K562 (cell line): ENCODE results near the gene OBSCN. TPM values are rescaled to one million over a fixed set of nuclear protein-coding genes. Genes with fewer than 3 reads are reported as not detected.
A peak's percentile ranks its signal among the peaks of the same experiment; 100 is the strongest.

ENCODE experiments used
- ATAC-seq: fragments of 200-7000 bp; cut with Tn5 transposase; 3 replicates; pipeline ENCODE4 v1.9.1; 2020; ENCODE audit warnings: moderate library complexity
- BruUV-seq: library from RNA; stranded (reverse); fragments of 400-500 nt; replicated peaks from 2 replicates; lab custom pipeline; 2021; lab: Mats Ljungman, UMichigan
- CTCF ChIA-PET: fragments of 300-600 bp; formaldehyde crosslinking; extraction: SDS; loops from one replicate; lab custom pipeline; 2021; ENCODE audit warnings: low intra/inter-chr PET ratio; lab: Yijun Ruan, JAX
- POLR2A ChIA-PET: fragments of 300-600, 350-650 bp; sonication (Branson Sonifier 250); formaldehyde crosslinking; extraction: SDS; loops from one replicate; lab custom pipeline; 2021; ENCODE audit warnings: antibody characterized with exemption, inconsistent platforms; lab: Yijun Ruan, JAX
- DNase-seq, 4 experiments: peaks; one replicate each; pipeline versions ENCODE4 v3.0.0 to v3.0.0-alpha.2; 2011 to 2018; ENCODE audit warnings: low spot score in 3 of 4, mixed read lengths in 3 of 4; ENCODE audit errors: extremely low read depth in 1 of 4
- FAIRE-seq: peaks from 2 replicates; lab custom pipeline; 2011; peaks lifted over from hg19 to GRCh38; lab: Jason Lieb, UNC
- H2AFZ ChIP-seq: 2 replicates; pipeline ENCODE4 v1.6.0; 2011; ENCODE audit warnings: low read depth, low read length, control low read depth, inconsistent platforms
- H3K27ac ChIP-seq: fragments of 200-600 bp; 3 replicates; pipeline ENCODE4 v1.8.0; 2011; ENCODE audit warnings: low read depth, mild to moderate bottlenecking, control low read depth, inconsistent platforms, low read length, moderate library complexity, mixed read lengths; ENCODE audit errors: extremely low read depth
- H3K27me3 ChIP-seq, 2 experiments: fragments of 300-600 bp in 1 of 2; 2 replicates in 1 of 2; 3 replicates in 1 of 2; pipeline versions ENCODE4 v1.6.0 to v1.8.0; 2011; ENCODE audit warnings: inconsistent platforms in 2 of 2, low read length in 2 of 2, mild to moderate bottlenecking in 1 of 2, mixed read lengths in 1 of 2, moderate library complexity in 1 of 2; ENCODE audit not compliant: control insufficient read depth in 2 of 2, insufficient read depth in 2 of 2
- H3K36me3 ChIP-seq: fragments of 300-600 bp; 3 replicates; pipeline ENCODE4 v1.8.0; 2011; ENCODE audit warnings: mild to moderate bottlenecking, low read length, inconsistent platforms; ENCODE audit not compliant: control insufficient read depth, insufficient read depth
- H3K4me1 ChIP-seq, 2 experiments: fragments of 200-600 bp in 1 of 2; replicated peaks in 1 of 2; 2 replicates in 1 of 2; 3 replicates in 1 of 2; pipeline versions ENCODE4 v1.5.1 to v1.8.0; 2011; ENCODE audit warnings: inconsistent platforms in 2 of 2, low read length in 2 of 2, mild to moderate bottlenecking in 1 of 2, mixed read lengths in 1 of 2, moderate library complexity in 1 of 2; ENCODE audit not compliant: control insufficient read depth in 2 of 2, insufficient read depth in 2 of 2
- H3K4me2 ChIP-seq: 2 replicates; pipeline ENCODE4 v1.6.1; 2011; ENCODE audit warnings: low read length, control low read depth, inconsistent platforms, mixed read lengths; ENCODE audit not compliant: insufficient read depth
- H3K4me3 ChIP-seq: fragments of 200-600 bp; sonication (generic), shearing (Covaris generic); 2 replicates; pipeline ENCODE4 v1.5.1; 2016; ENCODE audit warnings: control low read depth, inconsistent platforms
- H3K79me2 ChIP-seq: fragments of 200-600 bp; 3 replicates; pipeline ENCODE4 v1.8.0; 2011; ENCODE audit warnings: low read length, inconsistent platforms; ENCODE audit not compliant: control insufficient read depth, insufficient read depth
- H3K9ac ChIP-seq, 2 experiments: 2 replicates each; pipeline versions ENCODE4 v1.6.0 to v1.6.1; 2011; ENCODE audit warnings: low read depth in 2 of 2, low read length in 2 of 2, control low read depth in 1 of 2, inconsistent platforms in 1 of 2, mild to moderate bottlenecking in 1 of 2, mixed read lengths in 1 of 2; ENCODE audit not compliant: insufficient read depth in 1 of 2
- H3K9me1 ChIP-seq: one replicate; pipeline ENCODE4 v1.6.0; 2011; ENCODE audit warnings: inconsistent platforms, mild to moderate bottlenecking, low read length, moderate library complexity; ENCODE audit not compliant: control insufficient read depth, insufficient read depth
- H3K9me3 ChIP-seq: replicated peaks from 2 replicates; pipeline ENCODE4 v1.5.1; 2011; ENCODE audit warnings: low read depth, low read length, inconsistent platforms; ENCODE audit not compliant: control insufficient read depth, insufficient read depth
- H4K20me1 ChIP-seq: replicated peaks from 2 replicates; pipeline ENCODE4 v1.6.1; 2011; ENCODE audit warnings: low read length, inconsistent platforms, mixed read lengths; ENCODE audit not compliant: control insufficient read depth, insufficient read depth
- CEBPZ ChIP-seq: fragments of 150-350 bp; IDR thresholded peaks from 2 replicates; pipeline ENCODE4 v1.6.1; 2014; ENCODE audit warnings: low read depth, mild to moderate bottlenecking, low read length, borderline replicate concordance
- FOXJ3 ChIP-seq: sonication (generic); formaldehyde crosslinking; IDR thresholded peaks from 2 replicates; pipeline ENCODE4 v1.4.0; 2020; ENCODE audit warnings: mild to moderate bottlenecking, missing genetic modification reagents
- GTF2B ChIP-seq: IDR thresholded peaks from 2 replicates; pipeline ENCODE4 v1.6.1; 2011; ENCODE audit not compliant: insufficient read length; ENCODE audit errors: extremely low read depth
- HDAC2 ChIP-seq: fragments of 450-650 bp; IDR thresholded peaks from 2 replicates; pipeline ENCODE4 v1.6.1; 2016; ENCODE audit warnings: mild to moderate bottlenecking
- IRF1 ChIP-seq: sonication (generic); formaldehyde crosslinking; IDR thresholded peaks from 2 replicates; pipeline ENCODE4 v1.8.0; 2022; ENCODE audit warnings: missing genetic modification reagents, mild to moderate bottlenecking, borderline replicate concordance
- IRF2 ChIP-seq: sonication (generic); formaldehyde crosslinking; IDR thresholded peaks from 2 replicates; pipeline ENCODE4 v1.8.1; 2022; ENCODE audit warnings: mild to moderate bottlenecking, missing genetic modification reagents
- POLR2H ChIP-seq: IDR thresholded peaks from 2 replicates; pipeline ENCODE4 v1.6.1; 2016; ENCODE audit warnings: missing genetic modification characterization, low read depth, mild to moderate bottlenecking, control low read depth, missing compliant biosample characterization, moderate library complexity
- ZNF592 ChIP-seq: fragments of 450-650 bp; IDR thresholded peaks from 2 replicates; pipeline ENCODE4 v1.6.1; 2017; ENCODE audit warnings: antibody characterized with exemption, mild to moderate bottlenecking
- WGBS: fragments of 100-300 bp; shearing (Covaris generic); methylation state at CpG from one replicate; pipeline ENCODE4 v1.1.6; 2016; ENCODE audit warnings: low coverage, mixed read lengths; ENCODE audit not compliant: insufficient coverage; ENCODE audit errors: missing lambda C conversion rate; 5-methylcytosine and 5-hydroxymethylcytosine counted together
- in situ Hi-C: fragments of 300-500 bp; cut with MboI; formaldehyde crosslinking; loops from 4 replicates; pipeline ENCODE4 v1.15.0; 2018; ENCODE audit warnings: inconsistent platforms, mixed read lengths
- intact Hi-C: fragments of 100-400 bp; cut with micrococcal nuclease; formaldehyde crosslinking; loops from 2 replicates; pipeline ENCODE4 v1.14.2; 2022
- polyA plus RNA-seq, 8 experiments: library from polyadenylated mRNA; depleted of rRNA in 4 of 8; stranded (reverse) in 5 of 8; unstranded in 3 of 8; fragments of >200 nt; fragmentation: Nextera tagmentation in 2 of 8; fragmentation: Illumina TruSeq in 1 of 8; extraction: Ambion mirVana in 2 of 8; extraction: Trizol in 1 of 8; gene quantifications; 2 replicates each; pipeline versions ENCODE4 v1.2.1 to v1.2.3, GENCODE V29; 2011 to 2014; ENCODE audit warnings: inconsistent platforms in 1 of 8, missing spikeins in 1 of 8
- total RNA-seq, 7 experiments: library from RNA; depleted of rRNA in 6 of 7; stranded (reverse); fragments of >200 nt in 6 of 7; fragmentation: Illumina TruSeq in 2 of 7; extraction: Trizol in 2 of 7; gene quantifications; 2 replicates each; pipeline versions ENCODE4 v1.2.1 to v1.2.3, GENCODE V29; 2011 to 2021; ENCODE audit warnings: low replicate concordance in 1 of 7

The OBSCN gene
- total and polyA plus RNA-seq, 9 of the 15 experiments (the other 6 are each of a cell fraction or from before 2014, with no cell fraction given): 0.18 to 19.7 (median 3.6) TPM

- ChIA-PET POLR2A (interaction anchor here (0.6 to 1.7 kb wide), 3 partner anchors 17 to 87 kb away, joined by 3 to 5 read pairs (median 4); no protein-coding TSS in a partner anchor), CTCF (no interaction called here)
- in situ Hi-C loops (no loop called here), intact Hi-C loops (loop anchor here (2.0 kb wide), 1 partner anchor 87 kb away; a partner anchor contains a TSS)
- Histone ChIP-seq H3K9ac (peak overlapping the region; percentile 71 to 91), H3K27ac (peak overlapping the region; percentile 85), H4K20me1 (no peaks in the 10 kb centered on the region), H3K9me1 (no peaks in the 10 kb centered on the region), H3K9me3 (no peaks in the 10 kb centered on the region), H3K36me3 (peaks cover 2% of the 10 kb centered on the region; the same call in 1 of the 3 replicates), H3K4me1 (peaks cover 48 to 100% of the 10 kb centered on the region in 2 experiments), H2AFZ (peak overlapping the region; percentile 80), H3K79me2 (peaks cover 20% of the 10 kb centered on the region; the same call in 2 of the 3 replicates), H3K4me2 (peak overlapping the region; percentile 81), H3K4me3 (peak overlapping the region; percentile 34; the same call in 1 of the 2 replicates), H3K27me3 (no peaks in the 10 kb centered on the region)
- TSS peak; percentile 67 for BruUV-seq
- peak in 1 of 4 experiments; percentile 44 for DNase-seq
- FAIRE-seq: no peak
- ATAC-seq: no peak
- 76% methylated on average over 18 of the region's 18 CpGs for WGBS
- TF ChIP-seq POLR2H (tag): no peak
- no peak for TF ChIP-seq GTF2B
- TF ChIP-seq HDAC2: no peak
- TF ChIP-seq ZNF592: peak; percentile 82; the same call in 1 of the 2 replicates
- no peak for TF ChIP-seq FOXJ3
- TF ChIP-seq IRF1 (CRISPR knock-in tag): no peak
- no peak for TF ChIP-seq IRF2 (CRISPR knock-in tag)
- no peak for TF ChIP-seq CEBPZ
These were observed 162.0 kb downstream of the OBSCN start for GRCh38 chr1:228369608-228370438.
